Trophoblast cell (in vitro differentiated cells and primary cell): ENCODE measurements around the gene MYH7B.

Experiments used
- DNase-seq, 2 donors: peaks; one replicate each; pipeline ENCODE4 v3.0.0-alpha.2; 2016
- H2AFZ ChIP-seq: 2 replicates; pipeline ENCODE4 v1.6.1; 2013; ENCODE audit warnings: low read length, moderate library complexity, mild to moderate bottlenecking; ENCODE audit not compliant: insufficient read depth, poor library complexity
- H2AK5ac ChIP-seq: 2 replicates; pipeline ENCODE4 v1.6.1; 2013; ENCODE audit warnings: mild to moderate bottlenecking, low read length
- H2BK120ac ChIP-seq: 2 replicates; pipeline ENCODE4 v1.6.1; 2013; ENCODE audit warnings: low read length, mild to moderate bottlenecking, moderate library complexity; ENCODE audit not compliant: insufficient read depth, poor library complexity
- H2BK12ac ChIP-seq: 2 replicates; pipeline ENCODE4 v1.6.1; 2013; ENCODE audit warnings: mild to moderate bottlenecking, low read length, moderate library complexity
- H2BK5ac ChIP-seq: 2 replicates; pipeline ENCODE4 v1.6.1; 2013; ENCODE audit warnings: low read length, low read depth, moderate library complexity, mild to moderate bottlenecking; ENCODE audit not compliant: poor library complexity
- H3K14ac ChIP-seq: 2 replicates; pipeline ENCODE4 v1.6.1; 2013; ENCODE audit warnings: mild to moderate bottlenecking, low read length
- H3K18ac ChIP-seq: 2 replicates; pipeline ENCODE4 v1.6.1; 2013; ENCODE audit warnings: mild to moderate bottlenecking, low read length
- H3K23ac ChIP-seq: 2 replicates; pipeline ENCODE4 v1.6.1; 2013; ENCODE audit warnings: low read length
- H3K27ac ChIP-seq: 2 replicates; pipeline ENCODE4 v1.5.1; 2013; ENCODE audit warnings: low read depth, mild to moderate bottlenecking, inconsistent platforms, low read length, moderate library complexity
- H3K27me3 ChIP-seq: 2 replicates; pipeline ENCODE4 v1.6.1; 2013; ENCODE audit warnings: inconsistent platforms, mild to moderate bottlenecking, low read length, moderate library complexity; ENCODE audit not compliant: insufficient read depth
- H3K36me3 ChIP-seq, 2 experiments: 1 replicate in 1 of 2; 2 replicates in 1 of 2; pipeline ENCODE4 v1.6.1; 2013; ENCODE audit warnings: low read length in 2 of 2, mild to moderate bottlenecking in 2 of 2, moderate library complexity in 1 of 2; ENCODE audit not compliant: insufficient read depth in 2 of 2, control insufficient read depth in 1 of 2
- H3K4ac ChIP-seq: 2 replicates; pipeline ENCODE4 v1.6.1; 2013; ENCODE audit warnings: low read depth, mild to moderate bottlenecking, low read length, moderate library complexity
- H3K4me1 ChIP-seq, 2 experiments: 1 replicate in 1 of 2; 2 replicates in 1 of 2; pipeline ENCODE4 v1.6.1; 2013; ENCODE audit warnings: low read length in 2 of 2, mild to moderate bottlenecking in 2 of 2, moderate library complexity in 1 of 2; ENCODE audit not compliant: insufficient read depth in 2 of 2, control insufficient read depth in 1 of 2
- H3K4me2 ChIP-seq: 2 replicates; pipeline ENCODE4 v1.6.1; 2013; ENCODE audit warnings: inconsistent platforms, mild to moderate bottlenecking, low read length, moderate library complexity
- H3K4me3 ChIP-seq: 2 replicates; pipeline ENCODE4 v1.5.1; 2013; ENCODE audit warnings: mild to moderate bottlenecking, low read depth, low read length, inconsistent platforms
- H3K79me1 ChIP-seq: one replicate; pipeline ENCODE4 v1.6.1; 2013; ENCODE audit warnings: low read length
- H3K79me2 ChIP-seq: 2 replicates; pipeline ENCODE4 v1.6.1; 2013; ENCODE audit warnings: low read length, mild to moderate bottlenecking; ENCODE audit not compliant: control insufficient read depth, insufficient read depth, poor library complexity
- H3K9ac ChIP-seq: 2 replicates; pipeline ENCODE4 v1.6.1; 2013; ENCODE audit warnings: mild to moderate bottlenecking, low read length
- H3K9me3 ChIP-seq: 2 replicates; pipeline ENCODE4 v1.6.1; 2013; ENCODE audit warnings: low read depth, mild to moderate bottlenecking, control low read depth, inconsistent platforms, low read length; ENCODE audit not compliant: insufficient read depth
- H4K12ac ChIP-seq: 2 replicates; pipeline ENCODE4 v1.6.1; 2013; ENCODE audit warnings: low read depth, mild to moderate bottlenecking, low read length, moderate library complexity
- H4K8ac ChIP-seq: 2 replicates; pipeline ENCODE4 v1.6.1; 2013; ENCODE audit warnings: low read depth, mild to moderate bottlenecking, low read length, moderate library complexity
- H4K91ac ChIP-seq: one replicate; pipeline ENCODE4 v1.6.1; 2013; ENCODE audit warnings: low read depth, mild to moderate bottlenecking, low read length, moderate library complexity
- WGBS: extraction: QIAGEN DNeasy Blood & Tissue Kit; methylation state at CpG from one replicate; pipeline ENCODE4 v1.1.7; 2013; ENCODE audit warnings: missing lambda C conversion rate; ENCODE audit not compliant: insufficient read length, insufficient coverage; ENCODE audit errors: extremely low coverage; 5-methylcytosine and 5-hydroxymethylcytosine counted together

Gene MYH7B

GRCh38 chr20:34927736-34928135, 27.9 kb upstream of the MYH7B start:
- Histone ChIP-seq H2BK12ac (no peak overlapping the region), H4K12ac (no peak overlapping the region), H3K79me2 (no peaks in the 10 kb centered on the region), H3K4me1 (peaks cover 6 to 8% of the 10 kb centered on the region in 2 experiments), H4K91ac (no peak overlapping the region), H3K36me3 (peaks cover 42 to 75% of the 10 kb centered on the region in 2 experiments), H3K4me3 (no peak overlapping the region), H2AFZ (no peak overlapping the region), H3K79me1 (peaks cover 2% of the 10 kb centered on the region), H2AK5ac (no peak overlapping the region), H3K14ac (no peak overlapping the region), H2BK120ac (no peak overlapping the region), H3K23ac (no peak overlapping the region), H3K4ac (no peak overlapping the region), H3K27ac (no peak overlapping the region), H2BK5ac (no peak overlapping the region), H3K18ac (no peak overlapping the region), H4K8ac (no peak overlapping the region), H3K9ac (no peak overlapping the region), H3K9me3 (peaks cover 3% of the 10 kb centered on the region), H3K27me3 (no peaks in the 10 kb centered on the region), H3K4me2 (no peak overlapping the region)
- peak; percentile 16 to 73 for DNase-seq
- no CpG with 5 or more reads among the region's 1 CpG for WGBS

DNA sequence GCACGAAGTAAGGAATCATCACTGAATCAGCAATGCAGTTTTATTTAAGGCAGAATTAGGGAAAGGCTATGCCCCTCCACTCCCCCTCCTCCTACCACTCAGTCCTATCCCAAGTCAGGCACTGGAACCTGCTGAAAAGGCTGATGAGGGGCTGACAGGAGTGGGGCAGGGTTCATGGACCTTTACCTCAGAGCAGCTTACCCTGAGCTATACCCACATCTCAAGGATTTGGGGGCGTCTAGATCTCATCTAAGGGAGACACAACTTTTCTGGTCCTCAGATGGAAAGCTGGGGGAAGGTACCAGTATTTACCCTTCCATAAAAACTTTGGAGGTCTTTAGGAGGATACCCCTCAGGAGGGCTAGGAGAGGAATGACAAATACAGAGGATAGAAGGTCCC, 27.3 kb upstream of the MYH7B start:
- Histone ChIP-seq H4K8ac (no peak overlapping the region), H3K79me1 (peaks cover 2% of the 10 kb centered on the region), H3K18ac (no peak overlapping the region), H3K4ac (no peak overlapping the region), H2BK12ac (no peak overlapping the region), H2BK120ac (no peak overlapping the region), H3K23ac (no peak overlapping the region), H3K4me3 (no peak overlapping the region), H2AK5ac (no peak overlapping the region), H3K9me3 (peaks cover 5% of the 10 kb centered on the region), H2AFZ (no peak overlapping the region), H3K79me2 (no peaks in the 10 kb centered on the region), H4K12ac (no peak overlapping the region), H3K9ac (no peak overlapping the region), H2BK5ac (no peak overlapping the region), H3K14ac (no peak overlapping the region), H3K27ac (no peak overlapping the region), H3K4me2 (no peak overlapping the region), H3K4me1 (peaks cover 6 to 8% of the 10 kb centered on the region in 2 experiments), H3K27me3 (no peaks in the 10 kb centered on the region), H3K36me3 (peaks cover 43 to 73% of the 10 kb centered on the region in 2 experiments), H4K91ac (no peak overlapping the region)
- WGBS = no CpG with 5 or more reads among the region's 2 CpGs
- no peak for DNase-seq

DNA sequence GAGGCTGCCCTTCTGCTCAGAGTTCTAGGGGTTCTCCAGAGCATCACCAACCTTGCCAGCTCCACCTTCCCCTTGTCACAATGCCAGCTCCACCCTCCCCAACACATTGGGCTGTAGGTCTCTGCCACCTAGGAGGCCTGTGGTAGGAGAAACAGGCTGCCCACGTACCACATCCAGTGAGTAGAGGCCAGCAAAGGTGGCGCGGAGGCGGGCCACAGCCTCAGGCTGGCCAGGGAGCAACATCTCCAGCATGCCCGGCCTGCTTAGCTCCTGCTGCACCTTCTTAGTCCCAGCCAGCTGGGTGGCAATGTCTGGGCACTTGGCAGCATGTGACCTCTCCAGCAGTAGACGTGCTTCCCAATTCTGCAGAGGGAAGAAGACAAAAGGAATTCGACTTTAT, 23.9 kb upstream of the MYH7B start:
- H4K12ac ChIP-seq = no peak overlapping the region
- H3K27ac ChIP-seq = no peak overlapping the region
- H2AFZ ChIP-seq = no peak overlapping the region
- no peak overlapping the region for H3K4me3 ChIP-seq
- no peaks in the 10 kb centered on the region for H3K27me3 ChIP-seq
- H2BK120ac ChIP-seq = no peak overlapping the region
- H3K79me2 ChIP-seq = no peaks in the 10 kb centered on the region
- H4K8ac ChIP-seq = no peak overlapping the region
- no peak overlapping the region for H4K91ac ChIP-seq
- no peak overlapping the region for H3K23ac ChIP-seq
- no peak overlapping the region for H3K18ac ChIP-seq
- H3K79me1 ChIP-seq = peaks cover 2% of the 10 kb centered on the region
- H3K4me1 ChIP-seq = peaks cover 6 to 7% of the 10 kb centered on the region in 2 experiments
- no peak overlapping the region for H3K9ac ChIP-seq
- peaks cover 5% of the 10 kb centered on the region for H3K9me3 ChIP-seq
- H2BK5ac ChIP-seq = no peak overlapping the region
- peaks cover 33 to 56% of the 10 kb centered on the region in 2 experiments for H3K36me3 ChIP-seq
- no peak overlapping the region for H2AK5ac ChIP-seq
- DNase-seq = no peak
- no CpG with 5 or more reads among the region's 7 CpGs for WGBS
- no peak overlapping the region for H2BK12ac ChIP-seq
- H3K4ac ChIP-seq = no peak overlapping the region
- H3K4me2 ChIP-seq = no peak overlapping the region
- H3K14ac ChIP-seq = no peak overlapping the region

- no peaks in the 10 kb centered on the region for H3K9me3 ChIP-seq
- H3K27ac ChIP-seq = no peak overlapping the region
- H3K18ac ChIP-seq = no peak overlapping the region
- H3K4me3 ChIP-seq = no peak overlapping the region
- no CpG with 5 or more reads among the region's 14 CpGs for WGBS
- H3K79me2 ChIP-seq = no peaks in the 10 kb centered on the region
- H2AFZ ChIP-seq = no peak overlapping the region
- no peak overlapping the region for H4K91ac ChIP-seq
- H3K4me2 ChIP-seq = no peak overlapping the region
- DNase-seq = no peak
- no peak overlapping the region for H3K4ac ChIP-seq
- no peak overlapping the region for H4K12ac ChIP-seq
- H2BK120ac ChIP-seq = no peak overlapping the region
- no peak overlapping the region for H2AK5ac ChIP-seq
- H3K23ac ChIP-seq = no peak overlapping the region
- no peak overlapping the region for H3K9ac ChIP-seq
- H3K14ac ChIP-seq = no peak overlapping the region
- no peaks in the 10 kb centered on the region for H3K4me1 ChIP-seq
- no peak overlapping the region for H2BK12ac ChIP-seq
- peaks cover 11 to 32% of the 10 kb centered on the region in 2 experiments for H3K36me3 ChIP-seq
- no peak overlapping the region for H4K8ac ChIP-seq
- no peaks in the 10 kb centered on the region for H3K27me3 ChIP-seq
- no peak overlapping the region for H2BK5ac ChIP-seq
- H3K79me1 ChIP-seq = no peaks in the 10 kb centered on the region
These were observed 17.1 kb upstream of the MYH7B start for GRCh38 chr20:34938466-34939163.
